Spleen (tissue), 11 donors: ENCODE results near the gene ME1. TPM values are rescaled to one million over a fixed set of nuclear protein-coding genes. Genes with fewer than 3 reads are reported as not detected.

Source experiments
- DNase-seq: peaks from one replicate; pipeline ENCODE4 v3.0.0-alpha.2; 2020
- H3K27ac ChIP-seq, 8 donors: fragments of 200-600 bp; sonication (generic) in 7 of 8; 1 replicate in 4 of 8; 2 replicates in 4 of 8; pipeline versions ENCODE4 v1.5.0 to v1.8.0; 2016 to 2021; ENCODE audit warnings: inconsistent platforms in 4 of 8, mild to moderate bottlenecking in 4 of 8, moderate library complexity in 1 of 8
- H3K27me3 ChIP-seq, 7 donors: fragments of 200-600 bp; sonication (generic) in 6 of 7; replicated peaks in 1 of 7; 1 replicate in 4 of 7; 2 replicates in 3 of 7; pipeline versions ENCODE4 v1.5.0 to v1.8.0; 2016 to 2021; ENCODE audit warnings: inconsistent platforms in 3 of 7, mild to moderate bottlenecking in 1 of 7
- H3K36me3 ChIP-seq, 6 donors: fragments of 200-600 bp; sonication (generic) in 5 of 6; 1 replicate in 4 of 6; 2 replicates in 2 of 6; pipeline versions ENCODE4 v1.5.0 to v1.8.0; 2016 to 2021; ENCODE audit warnings: inconsistent platforms in 2 of 6
- H3K4me1 ChIP-seq, 6 donors: fragments of 200-600 bp; sonication (generic) in 5 of 6; 1 replicate in 3 of 6; 2 replicates in 3 of 6; pipeline versions ENCODE4 v1.5.0 to v1.8.0; 2016 to 2021; ENCODE audit warnings: inconsistent platforms in 3 of 6
- H3K4me3 ChIP-seq, 8 donors: fragments of 200-600 bp; sonication (generic) in 7 of 8; 1 replicate in 4 of 8; 2 replicates in 4 of 8; pipeline versions ENCODE4 v1.5.0 to v1.8.0; 2016 to 2021; ENCODE audit warnings: inconsistent platforms in 4 of 8, mild to moderate bottlenecking in 4 of 8, moderate library complexity in 2 of 8
- H3K9me3 ChIP-seq, 8 donors: fragments of 200-600 bp; sonication (generic) in 7 of 8; 1 replicate in 4 of 8; 2 replicates in 4 of 8; pipeline versions ENCODE4 v1.5.0 to v1.8.0; 2016 to 2021; ENCODE audit warnings: inconsistent platforms in 4 of 8
- CTCF ChIP-seq, 11 experiments: fragments of 200-600 bp in 7 of 11; fragments of 450-650 bp in 4 of 11; sonication (generic) in 4 of 11; IDR thresholded peaks in 8 of 11; conservative IDR thresholded peaks in 3 of 11; 1 replicate in 7 of 11; 2 replicates in 4 of 11; pipeline versions ENCODE4 v1.4.0 to v1.8.0; 2016 to 2021; ENCODE audit warnings: antibody characterized with exemption in 11 of 11, inconsistent platforms in 4 of 11, mild to moderate bottlenecking in 1 of 11
- POLR2A ChIP-seq, 3 donors: fragments of 450-650 bp; IDR thresholded peaks; one replicate each; pipeline ENCODE4 v1.5.1; 2017; ENCODE audit warnings: antibody characterized with exemption in 3 of 3, mild to moderate bottlenecking in 1 of 3
- POLR2AphosphoS5 ChIP-seq, 3 donors: sonication (generic); formaldehyde crosslinking; IDR thresholded peaks; one replicate each; pipeline ENCODE4 v1.5.1; 2017; ENCODE audit warnings: antibody characterized with exemption in 3 of 3
- WGBS, 5 donors: extraction: QIAGEN DNeasy Blood & Tissue Kit in 3 of 5; methylation state at CpG; one replicate each; pipeline versions ENCODE4 v1.1.5 to v1.1.7; 2013 to 2018; 5-methylcytosine and 5-hydroxymethylcytosine counted together
- intact Hi-C: fragments of 100-400 bp; cut with DNase I; formaldehyde crosslinking; loops from one replicate; pipeline ENCODE4 v1.15.0; 2023; ENCODE audit warnings: low total_unique reads
- polyA plus RNA-seq, 3 donors: library from polyadenylated mRNA; stranded (reverse); fragments of 200-250 nt; gene quantifications; one replicate each; pipeline ENCODE4 v1.2.1, GENCODE V29; 2013
- total RNA-seq, 7 donors: library from RNA; depleted of rRNA in 3 of 7; stranded (reverse); fragments of >200 nt in 3 of 7; fragmentation: NEBNext Ultra II Directional in 4 of 7; extraction: Animal tissue kit (Norgen Biotek cat#: 25700) in 4 of 7; gene quantifications; one replicate each; pipeline versions ENCODE4 v1.1.0 to v1.2.1, GENCODE V29; 2016 to 2021
- donor health status: healthy with polysubstance abuse.
- donor health status: DM: no; HTN: no; CAD: no; lungs with moderate emphysema.
- donor health status: DM: no; HTN: no; CAD: no.
- donor health status: Bipolar disorder and iron deficiency.
- donor health status: healthy.
- donor health status: DM: no; HTN: no; CAD: no.
- donor health status: DM: yes; HTN: yes; CAD: no.

The ME1 gene
- total and polyA plus RNA-seq, 10 donors, result 1.8 to 19.4 (median 8.4) TPM

- no peaks in the 10 kb centered on the region for H3K27me3 ChIP-seq
- H3K27ac ChIP-seq, result no peak overlapping the region
- H3K9me3 ChIP-seq, result no peaks in the 10 kb centered on the region
- peaks cover 0 to 7% (median 0%) of the 10 kb centered on the region in 6 donors for H3K4me1 ChIP-seq
- intact Hi-C loops, result no loop called here
- no peak for TF ChIP-seq CTCF (IDR thresholded peaks at IDR 0.05 in 8 of 11, conservative IDR thresholded peaks at IDR 0.05 in 3 of 11)
- TF ChIP-seq POLR2AphosphoS5 (IDR thresholded peaks at IDR 0.05), result no peak
- no peak for TF ChIP-seq POLR2A (IDR thresholded peaks at IDR 0.05)
- no peak for DNase-seq
- H3K36me3 ChIP-seq, result no peaks in the 10 kb centered on the region
- no peak overlapping the region for H3K4me3 ChIP-seq
Observed at GRCh38 chr6:83216806-83217205, 214.0 kb downstream of the ME1 start.

DNA sequence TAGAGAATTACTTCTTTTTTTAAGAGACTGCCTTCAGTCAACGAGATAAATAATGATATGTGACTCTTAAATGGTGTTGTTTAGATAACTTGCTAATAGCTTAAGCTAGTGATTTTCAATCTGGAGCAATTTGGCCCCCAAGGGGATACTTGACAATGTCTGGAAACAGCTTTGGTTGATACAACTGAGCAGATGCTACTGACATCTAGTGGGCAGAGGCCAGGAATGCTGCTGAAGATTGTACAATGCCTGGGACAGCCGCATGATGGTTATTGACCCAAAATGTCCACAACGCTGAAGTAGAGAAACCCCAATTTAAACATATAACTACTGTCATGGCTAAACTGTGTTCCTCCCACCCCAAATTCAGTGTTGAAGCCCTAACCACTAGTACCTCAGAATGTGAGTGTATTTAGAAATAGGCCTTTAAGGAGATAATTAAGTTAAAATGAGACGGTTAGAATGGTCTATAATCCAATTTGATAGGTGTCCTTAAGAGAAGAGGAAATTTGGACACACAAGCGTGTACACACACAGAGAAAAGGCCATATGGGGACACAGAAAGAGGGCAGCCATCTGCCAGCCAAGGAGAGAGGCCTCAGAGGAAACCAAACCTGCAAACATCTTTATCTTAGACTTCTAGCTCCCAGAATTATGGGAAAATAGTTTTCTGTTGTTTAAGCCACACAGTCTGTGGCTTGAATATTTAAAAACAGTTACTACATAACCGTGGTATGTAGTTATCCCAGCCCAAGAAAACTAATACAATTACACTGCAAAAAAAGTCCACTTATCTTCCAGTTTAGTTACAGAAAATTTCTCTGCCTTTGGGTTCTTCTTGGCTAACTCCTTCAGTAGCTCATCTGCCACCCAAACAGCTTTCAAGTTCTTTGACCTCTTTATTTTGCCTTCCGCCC is 215.5 kb downstream of the ME1 start:
- no peak for DNase-seq
- peaks cover 0 to 7% (median 0%) of the 10 kb centered on the region in 6 donors for H3K4me1 ChIP-seq
- no peak overlapping the region for H3K27ac ChIP-seq
- H3K9me3 ChIP-seq, result no peaks in the 10 kb centered on the region
- H3K4me3 ChIP-seq, result no peak overlapping the region
- H3K36me3 ChIP-seq, result no peaks in the 10 kb centered on the region
- WGBS, 5 donors, result 34 to 39% (median 35%) methylated on average over 7 of the region's 7 CpGs
- TF ChIP-seq CTCF (IDR thresholded peaks at IDR 0.05 in 8 of 11, conservative IDR thresholded peaks at IDR 0.05 in 3 of 11) (peak; percentile 30 to 80 (median 69)), POLR2AphosphoS5 (IDR thresholded peaks at IDR 0.05) (no peak)
- no peaks in the 10 kb centered on the region for H3K27me3 ChIP-seq
- intact Hi-C loops, result no loop called here

DNA sequence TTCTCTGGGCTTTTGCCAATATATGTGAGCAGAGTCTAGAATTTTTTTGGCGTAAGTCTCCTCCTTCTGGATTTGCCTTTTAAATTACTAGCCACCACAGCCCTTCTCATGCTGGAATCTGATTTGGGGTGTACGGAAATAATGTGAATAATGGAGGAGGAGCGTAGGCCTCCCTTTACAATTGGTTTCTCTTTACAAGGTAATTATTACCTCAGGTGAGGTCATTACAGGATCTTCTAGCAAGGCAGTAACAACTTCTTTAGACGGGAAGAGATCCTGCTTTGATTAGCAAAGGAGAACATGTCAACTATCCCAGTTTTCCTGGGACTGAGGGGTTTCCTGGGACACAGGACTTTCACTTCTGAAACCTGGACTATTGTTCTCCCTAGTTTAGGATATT is 228.8 kb downstream of the ME1 start:
- 74 to 95% (median 78%) methylated on average over 4 of the region's 4 CpGs for WGBS, 5 donors
- no peak for TF ChIP-seq CTCF (IDR thresholded peaks at IDR 0.05 in 8 of 11, conservative IDR thresholded peaks at IDR 0.05 in 3 of 11)
- TF ChIP-seq POLR2AphosphoS5 (IDR thresholded peaks at IDR 0.05), result no peak
- no peak for TF ChIP-seq POLR2A (IDR thresholded peaks at IDR 0.05)
- no peaks in the 10 kb centered on the region for H3K27me3 ChIP-seq
- H3K36me3 ChIP-seq, result peaks cover 0 to 7% (median 0%) of the 10 kb centered on the region in 6 donors
- intact Hi-C loops, result no loop called here
- DNase-seq, result no peak
- no peak overlapping the region for H3K4me3 ChIP-seq
- no peaks in the 10 kb centered on the region for H3K9me3 ChIP-seq
- H3K27ac ChIP-seq, result no peak overlapping the region
- no peaks in the 10 kb centered on the region for H3K4me1 ChIP-seq

GRCh38 chr6:83199863-83200225 is 231.0 kb downstream of the ME1 start:
- intact Hi-C loops, result loop anchor here (10.0 kb wide), 1 partner anchor 125 kb away; no protein-coding TSS in a partner anchor
- WGBS, 5 donors, result 88 to 95% (median 93%) methylated on average over 2 of the region's 2 CpGs
- Histone ChIP-seq H3K9me3 (no peaks in the 10 kb centered on the region), H3K4me1 (peaks cover 0 to 7% (median 3%) of the 10 kb centered on the region in 6 donors), H3K4me3 (no peak overlapping the region), H3K27ac (no peak overlapping the region), H3K27me3 (no peaks in the 10 kb centered on the region), H3K36me3 (peaks cover 0 to 14% (median 0%) of the 10 kb centered on the region in 6 donors)
- TF ChIP-seq CTCF (IDR thresholded peaks at IDR 0.05 in 8 of 11, conservative IDR thresholded peaks at IDR 0.05 in 3 of 11) (no peak), POLR2A (IDR thresholded peaks at IDR 0.05) (no peak), POLR2AphosphoS5 (IDR thresholded peaks at IDR 0.05) (no peak)
- DNase-seq, result no peak
